ENCODE results near the gene TBCC. TPM values are rescaled to one million over a fixed set of nuclear protein-coding genes. Genes with fewer than 3 reads are reported as not detected.
A peak's percentile ranks its signal among the peaks of the same experiment; 100 is the strongest.
"Not testable (repeated sequence)": the region's sequence is repeated elsewhere in the genome, so short reads cannot be mapped to it uniquely, and the experiment has no call there.

TBCC gene
- total RNA-seq, 2 donors from 2014 or later = 28.8 to 32.6 TPM

- no peaks in the 10 kb centered on the region for H3K9me3 Mint-ChIP-seq
- no peak for DNase-seq (ENCODE audit: low spot score)
- no peaks in the 10 kb centered on the region for H3K4me1 Mint-ChIP-seq (ENCODE audit: low read depth in 2 of 2)
- H3K27me3 Mint-ChIP-seq = no peaks in the 10 kb centered on the region
- ATAC-seq = no peak
- H3K36me3 Mint-ChIP-seq = no peaks in the 10 kb centered on the region
- no peak overlapping the region for H3K27ac Mint-ChIP-seq
- no peak overlapping the region for H3K4me3 Mint-ChIP-seq
Observed at GRCh38 chr6:42735976-42736375, 9.9 kb downstream of the TBCC start.

GRCh38 chr6:42733867-42734481 is 11.9 kb downstream of the TBCC start:
- not testable (repeated sequence) for ATAC-seq; H3K27ac Mint-ChIP-seq; H3K9me3 Mint-ChIP-seq; H3K36me3 Mint-ChIP-seq; DNase-seq (ENCODE audit: low spot score); H3K4me3 Mint-ChIP-seq; H3K4me1 Mint-ChIP-seq (ENCODE audit: low read depth in 2 of 2); H3K27me3 Mint-ChIP-seq

GRCh38 chr6:42729731-42730130 is 16.2 kb downstream of the TBCC start:
- Mint-ChIP-seq H3K4me3 (no peak overlapping the region), H3K4me1 (ENCODE audit: low read depth in 2 of 2) (peaks cover 12 to 23% of the 10 kb centered on the region in 2 donors), H3K27me3 (peaks cover 0 to 2% of the 10 kb centered on the region in 2 donors), H3K36me3 (no peaks in the 10 kb centered on the region), H3K27ac (no peak overlapping the region), H3K9me3 (no peaks in the 10 kb centered on the region)
- no peak for ATAC-seq
- no peak for DNase-seq (ENCODE audit: low spot score)

- Mint-ChIP-seq H3K4me1 (ENCODE audit: low read depth in 2 of 2) (peaks cover 12 to 23% of the 10 kb centered on the region in 2 donors), H3K4me3 (peak overlapping the region; percentile 87), H3K27ac (peak overlapping the region; percentile 85 to 97), H3K9me3 (no peaks in the 10 kb centered on the region), H3K27me3 (peaks cover 0 to 5% of the 10 kb centered on the region in 2 donors), H3K36me3 (no peaks in the 10 kb centered on the region)
- DNase-seq (ENCODE audit: low spot score) = no peak
- no peak for ATAC-seq
Observed at GRCh38 chr6:42727627-42728026, 18.3 kb downstream of the TBCC start.

GRCh38 chr6:42727087-42727611 is 18.8 kb downstream of the TBCC start:
- DNase-seq (ENCODE audit: low spot score) = no peak
- H3K27ac Mint-ChIP-seq = peak overlapping the region; percentile 85 to 97
- no peaks in the 10 kb centered on the region for H3K36me3 Mint-ChIP-seq
- peak overlapping the region; percentile 87 for H3K4me3 Mint-ChIP-seq
- peaks cover 0 to 5% of the 10 kb centered on the region in 2 donors for H3K27me3 Mint-ChIP-seq
- H3K4me1 Mint-ChIP-seq (ENCODE audit: low read depth in 2 of 2) = peaks cover 12 to 23% of the 10 kb centered on the region in 2 donors
- no peaks in the 10 kb centered on the region for H3K9me3 Mint-ChIP-seq
- ATAC-seq = peak; percentile 38 to 51

- Mint-ChIP-seq H3K36me3 (no peaks in the 10 kb centered on the region), H3K4me3 (peak overlapping the region; percentile 87), H3K9me3 (no peaks in the 10 kb centered on the region), H3K27ac (peak overlapping the region; percentile 85 to 97), H3K4me1 (ENCODE audit: low read depth in 2 of 2) (peaks cover 12 to 23% of the 10 kb centered on the region in 2 donors), H3K27me3 (peaks cover 0 to 5% of the 10 kb centered on the region in 2 donors)
- DNase-seq (ENCODE audit: low spot score) = peak; percentile 78
- ATAC-seq = peak; percentile 92
Observed at GRCh38 chr6:42726485-42727086, 19.3 kb downstream of the TBCC start.

GRCh38 chr6:42726026-42726425 is 19.9 kb downstream of the TBCC start:
- Mint-ChIP-seq H3K36me3 (no peaks in the 10 kb centered on the region), H3K9me3 (no peaks in the 10 kb centered on the region), H3K27ac (peak overlapping the region; percentile 85 to 97), H3K4me3 (peak overlapping the region; percentile 87), H3K27me3 (peaks cover 0 to 7% of the 10 kb centered on the region in 2 donors), H3K4me1 (ENCODE audit: low read depth in 2 of 2) (peaks cover 12 to 23% of the 10 kb centered on the region in 2 donors)
- no peak for DNase-seq (ENCODE audit: low spot score)
- ATAC-seq = no peak

GRCh38 chr6:42724825-42725224 is 21.1 kb downstream of the TBCC start:
- Mint-ChIP-seq H3K36me3 (no peaks in the 10 kb centered on the region), H3K4me1 (ENCODE audit: low read depth in 2 of 2) (peaks cover 12 to 23% of the 10 kb centered on the region in 2 donors), H3K27ac (no peak overlapping the region), H3K27me3 (peaks cover 0 to 7% of the 10 kb centered on the region in 2 donors), H3K9me3 (no peaks in the 10 kb centered on the region), H3K4me3 (no peak overlapping the region)
- ATAC-seq = no peak
- DNase-seq (ENCODE audit: low spot score) = no peak

GRCh38 chr6:42722497-42722896 is 23.4 kb downstream of the TBCC start, which contains the start of gene PRPH2:
PRPH2 (minus strand) TSS chr6:42722597; CDS start chr6:42722334, 263 bp downstream.
- Mint-ChIP-seq H3K9me3 (no peaks in the 10 kb centered on the region), H3K36me3 (no peaks in the 10 kb centered on the region), H3K27me3 (peaks cover 0 to 7% of the 10 kb centered on the region in 2 donors), H3K4me1 (ENCODE audit: low read depth in 2 of 2) (peaks cover 12 to 17% of the 10 kb centered on the region in 2 donors), H3K4me3 (no peak within 1 kb of the TSS), H3K27ac (no peak within 1 kb of the TSS)
- DNase-seq (ENCODE audit: low spot score) (no peak), ATAC-seq (no peak)

GRCh38 chr6:42720739-42721138 is 25.2 kb downstream of the TBCC start:
- no peaks in the 10 kb centered on the region for H3K36me3 Mint-ChIP-seq
- no peak overlapping the region for H3K4me3 Mint-ChIP-seq
- H3K27ac Mint-ChIP-seq = no peak overlapping the region
- no peaks in the 10 kb centered on the region for H3K9me3 Mint-ChIP-seq
- H3K4me1 Mint-ChIP-seq (ENCODE audit: low read depth in 2 of 2) = no peaks in the 10 kb centered on the region
- peaks cover 0 to 6% of the 10 kb centered on the region in 2 donors for H3K27me3 Mint-ChIP-seq
- no peak for ATAC-seq
- no peak for DNase-seq (ENCODE audit: low spot score)

- ATAC-seq = no peak
- Mint-ChIP-seq H3K27ac (no peak overlapping the region), H3K9me3 (peaks cover 4% of the 10 kb centered on the region), H3K36me3 (peaks cover 6% of the 10 kb centered on the region), H3K4me3 (no peak overlapping the region), H3K27me3 (peaks cover 0 to 3% of the 10 kb centered on the region in 2 donors), H3K4me1 (ENCODE audit: low read depth in 2 of 2) (peaks cover 0 to 3% of the 10 kb centered on the region in 2 donors)
- no peak for DNase-seq (ENCODE audit: low spot score)
Observed at GRCh38 chr6:42715871-42716270, 30.0 kb downstream of the TBCC start.

- H3K36me3 Mint-ChIP-seq = peaks cover 6% of the 10 kb centered on the region
- H3K27ac Mint-ChIP-seq = no peak overlapping the region
- H3K27me3 Mint-ChIP-seq = peaks cover 0 to 3% of the 10 kb centered on the region in 2 donors
- peaks cover 0 to 3% of the 10 kb centered on the region in 2 donors for H3K4me1 Mint-ChIP-seq (ENCODE audit: low read depth in 2 of 2)
- ATAC-seq (no peak), DNase-seq (ENCODE audit: low spot score) (no peak)
- no peak overlapping the region for H3K4me3 Mint-ChIP-seq
- peaks cover 4% of the 10 kb centered on the region for H3K9me3 Mint-ChIP-seq
Observed at GRCh38 chr6:42714098-42714761, 31.7 kb downstream of the TBCC start.

- peak overlapping the region in 1 of 2 donors; percentile 33 for H3K27ac Mint-ChIP-seq
- H3K9me3 Mint-ChIP-seq = peaks cover 4% of the 10 kb centered on the region
- peaks cover 0 to 3% of the 10 kb centered on the region in 2 donors for H3K27me3 Mint-ChIP-seq
- no peak for ATAC-seq
- peaks cover 6% of the 10 kb centered on the region for H3K36me3 Mint-ChIP-seq
- DNase-seq (ENCODE audit: low spot score) = no peak
- H3K4me3 Mint-ChIP-seq = no peak overlapping the region
- H3K4me1 Mint-ChIP-seq (ENCODE audit: low read depth in 2 of 2) = peaks cover 0 to 3% of the 10 kb centered on the region in 2 donors
Observed at GRCh38 chr6:42711930-42712329, 34.0 kb downstream of the TBCC start.

GRCh38 chr6:42710316-42710715 is 35.6 kb downstream of the TBCC start:
- H3K36me3 Mint-ChIP-seq = peaks cover 6% of the 10 kb centered on the region
- H3K27me3 Mint-ChIP-seq = peaks cover 0 to 3% of the 10 kb centered on the region in 2 donors
- ATAC-seq (no peak), DNase-seq (ENCODE audit: low spot score) (no peak)
- no peak overlapping the region for H3K27ac Mint-ChIP-seq
- H3K4me1 Mint-ChIP-seq (ENCODE audit: low read depth in 2 of 2) = peaks cover 0 to 3% of the 10 kb centered on the region in 2 donors
- peaks cover 4% of the 10 kb centered on the region for H3K9me3 Mint-ChIP-seq
- no peak overlapping the region for H3K4me3 Mint-ChIP-seq

Data from natural killer cell treated with Interleukin-12 subunit alpha and Interleukin-12 subunit beta and Interleukin-15 and Interleukin-18, amount 100 ng/mL, for 72 hours (primary cell).